ENCODE results near the gene FRRS1L. TPM values are rescaled to one million over a fixed set of nuclear protein-coding genes. Genes with fewer than 3 reads are reported as not detected.

FRRS1L gene
- total RNA-seq, 1 experiment from 2014 or later: 1.0 TPM

GRCh38 chr9:109139851-109140250 is 27.2 kb downstream of the FRRS1L start (continued):
- no peak for TF ChIP-seq USF1 (CRISPR knock-in tag; IDR thresholded peaks at IDR 0.05)
- TF ChIP-seq TEAD4 (CRISPR knock-in tag; IDR thresholded peaks at IDR 0.05): no peak
- TF ChIP-seq CDX4 (CRISPR knock-in tag; IDR thresholded peaks at IDR 0.05; ENCODE audit: borderline replicate concordance): no peak

- ATAC-seq (no peak), DNase-seq (ENCODE audit: low spot score) (no peak)
- H3K4me1 Mint-ChIP-seq: peaks cover 4% of the 10 kb centered on the region; the same call in 1 of the 2 replicates
- TF ChIP-seq SMAD4 (CRISPR knock-in tag; IDR thresholded peaks at IDR 0.05): no peak
- no peak for TF ChIP-seq NR1H2 (CRISPR knock-in tag; IDR thresholded peaks at IDR 0.05)
- TF ChIP-seq NFE2L1 (CRISPR knock-in tag; IDR thresholded peaks at IDR 0.05): no peak
- TF ChIP-seq ERG (CRISPR knock-in tag; IDR thresholded peaks at IDR 0.05): no peak
- TF ChIP-seq ZBTB43 (CRISPR knock-in tag; IDR thresholded peaks at IDR 0.05): no peak
- TF ChIP-seq E2F1 (CRISPR knock-in tag; IDR thresholded peaks at IDR 0.05): no peak
- no peak for TF ChIP-seq NR3C1 (CRISPR knock-in tag; conservative IDR thresholded peaks at IDR 0.05; ENCODE audit: low read depth)
- no peak for TF ChIP-seq ESRRA (CRISPR knock-in tag; IDR thresholded peaks at IDR 0.05; ENCODE audit: borderline replicate concordance)
- no peak for TF ChIP-seq MYBL2 (CRISPR knock-in tag; IDR thresholded peaks at IDR 0.05)
- TF ChIP-seq USF2 (CRISPR knock-in tag; IDR thresholded peaks at IDR 0.05): no peak
- TF ChIP-seq PRDM15 (CRISPR knock-in tag; IDR thresholded peaks at IDR 0.05): no peak
- no peak for TF ChIP-seq ZNF121 (CRISPR knock-in tag; IDR thresholded peaks at IDR 0.05)
- no peaks in the 10 kb centered on the region for H3K36me3 Mint-ChIP-seq
- no peak overlapping the region for H3K27ac Mint-ChIP-seq
- no peak overlapping the region for H3K4me3 Mint-ChIP-seq
- ChIA-PET POLR2A (no interaction called here), CTCF (no interaction called here)
- no peaks in the 10 kb centered on the region for H3K9me3 Mint-ChIP-seq
- no peaks in the 10 kb centered on the region for H3K27me3 Mint-ChIP-seq (ENCODE audit: low read depth)
These were observed 28.6 kb downstream of the FRRS1L start for GRCh38 chr9:109138421-109138820.
